Naive thymus-derived CD4-positive, alpha-beta T cell (primary cell): ENCODE measurements around the gene CCDC148. TPM values are rescaled to one million over a fixed set of nuclear protein-coding genes. Genes with fewer than 3 reads are reported as not detected.

Source experiments
- ATAC-seq: fragments of 150-1000 bp; cut with Tn5 transposase; 2 replicates; pipeline ENCODE4 v1.10.0; 2021; ENCODE audit warnings: mild to moderate bottlenecking, moderate library complexity
- CTCF ChIA-PET: fragments of 350-600 bp; sonication (Branson Sonifier 250); formaldehyde crosslinking; loops from one replicate; lab custom pipeline; 2021; ENCODE audit warnings: antibody characterized with exemption; lab: Charles Lee
- POLR2A ChIA-PET: fragments of 350-600 bp; sonication (Branson Sonifier 250); formaldehyde crosslinking; loops from one replicate; lab custom pipeline; 2021; ENCODE audit warnings: antibody characterized with exemption, inconsistent platforms; lab: Charles Lee
- DNase-seq, 9 donors: peaks; one replicate each; pipeline versions ENCODE4 v3.0.0 to v3.0.0-alpha.2; 2020 to 2022; ENCODE audit warnings: mixed read lengths in 1 of 9
- H3K27ac ChIP-seq: one replicate; pipeline ENCODE4 v1.7.0; 2013; ENCODE audit warnings: mild to moderate bottlenecking, low read depth, low read length, moderate library complexity
- H3K27me3 ChIP-seq, 2 donors: one replicate each; pipeline ENCODE4 v1.7.0; 2013; ENCODE audit warnings: low read length in 2 of 2, mild to moderate bottlenecking in 2 of 2, moderate library complexity in 2 of 2; ENCODE audit not compliant: control insufficient read depth in 2 of 2, insufficient read depth in 2 of 2
- H3K36me3 ChIP-seq, 3 experiments: 1 replicate in 2 of 3; 2 replicates in 1 of 3; pipeline ENCODE4 v1.7.0; 2013; ENCODE audit warnings: low read length in 3 of 3, mild to moderate bottlenecking in 3 of 3, moderate library complexity in 1 of 3; ENCODE audit not compliant: insufficient read depth in 3 of 3, control insufficient read depth in 2 of 3
- H3K4me1 ChIP-seq, 2 donors: one replicate each; pipeline ENCODE4 v1.7.0; 2013; ENCODE audit warnings: low read length in 2 of 2, mild to moderate bottlenecking in 2 of 2, moderate library complexity in 1 of 2; ENCODE audit not compliant: control insufficient read depth in 2 of 2, insufficient read depth in 2 of 2
- H3K4me3 ChIP-seq: 2 replicates; pipeline ENCODE4 v1.7.0; 2013; ENCODE audit warnings: mild to moderate bottlenecking, low read length
- H3K9me3 ChIP-seq, 3 experiments: 1 replicate in 2 of 3; 2 replicates in 1 of 3; pipeline ENCODE4 v1.7.0; 2013; ENCODE audit warnings: low read length in 3 of 3; ENCODE audit not compliant: control insufficient read depth in 2 of 3
- H3K27ac Mint-ChIP-seq, 9 donors: one replicate each; pipeline ENCODE4 v1.8.0; 2020 to 2022; ENCODE audit warnings: mixed read lengths in 9 of 9, mild to moderate bottlenecking in 8 of 9, moderate library complexity in 5 of 9, inconsistent platforms in 2 of 9
- H3K27me3 Mint-ChIP-seq, 5 donors: one replicate each; pipeline ENCODE4 v1.8.0; 2021 to 2022; ENCODE audit warnings: mixed read lengths in 5 of 5, mild to moderate bottlenecking in 1 of 5
- H3K36me3 Mint-ChIP-seq, 5 donors: one replicate each; pipeline ENCODE4 v1.8.0; 2020 to 2022; ENCODE audit warnings: mixed read lengths in 5 of 5, mild to moderate bottlenecking in 3 of 5, inconsistent platforms in 1 of 5
- H3K4me1 Mint-ChIP-seq, 7 donors: one replicate each; pipeline ENCODE4 v1.8.0; 2020 to 2022; ENCODE audit warnings: mixed read lengths in 7 of 7, mild to moderate bottlenecking in 3 of 7, inconsistent platforms in 1 of 7
- H3K4me3 Mint-ChIP-seq, 10 donors: one replicate each; pipeline ENCODE4 v1.8.0; 2020 to 2022; ENCODE audit warnings: mild to moderate bottlenecking in 10 of 10, mixed read lengths in 10 of 10, moderate library complexity in 6 of 10, inconsistent platforms in 2 of 10
- H3K9me3 Mint-ChIP-seq, 11 donors: one replicate each; pipeline ENCODE4 v1.8.0; 2020 to 2022; ENCODE audit warnings: mixed read lengths in 11 of 11, mild to moderate bottlenecking in 4 of 11, inconsistent platforms in 1 of 11, moderate library complexity in 1 of 11
- intact Hi-C, 2 donors: fragments of 100-400 bp; cut with micrococcal nuclease; formaldehyde crosslinking; loops; one replicate each; pipeline ENCODE4 v1.15.1; 2023
- polyA plus RNA-seq, 2 donors: library from polyadenylated mRNA; unstranded; fragments of 300-500 nt; fragmentation: Illumina TruSeq; gene quantifications; one replicate each; pipeline ENCODE4 v1.2.3, GENCODE V29; 2021
- total RNA-seq, 6 experiments: library from RNA in 5 of 6; stranded (reverse) in 5 of 6; gene quantifications; 1 replicate in 5 of 6; 2 replicates in 1 of 6; pipeline ENCODE4 v1.2.3 and lab custom pipeline; 2021 to 2026

Gene CCDC148
- total and polyA plus RNA-seq, 7 experiments from 2014 or later = 0.14 to 0.54 TPM; not detected in 5

GRCh38 chr2:158212301-158212700 lies 244.3 kb downstream of the CCDC148 start:
- Mint-ChIP-seq H3K4me1 (peaks cover 0 to 12% (median 6%) of the 10 kb centered on the region in 7 donors), H3K4me3 (no peak overlapping the region), H3K9me3 (no peaks in the 10 kb centered on the region), H3K27me3 (peaks cover 0 to 3% (median 0%) of the 10 kb centered on the region in 5 donors), H3K27ac (no peak overlapping the region), H3K36me3 (no peaks in the 10 kb centered on the region)
- no peaks in the 10 kb centered on the region for H3K36me3 ChIP-seq
- ChIA-PET POLR2A (no interaction called here), CTCF (no interaction called here)
- no peaks in the 10 kb centered on the region for H3K4me1 ChIP-seq
- ATAC-seq (no peak), DNase-seq (no peak)
- H3K9me3 ChIP-seq = no peaks in the 10 kb centered on the region
- H3K4me3 ChIP-seq = no peak overlapping the region
- no peaks in the 10 kb centered on the region for H3K27me3 ChIP-seq
- no peak overlapping the region for H3K27ac ChIP-seq
- intact Hi-C loops = no loop called here

- no peaks in the 10 kb centered on the region for H3K27me3 ChIP-seq
- ChIA-PET POLR2A (no interaction called here), CTCF (no interaction called here)
- Mint-ChIP-seq H3K4me1 (peaks cover 0 to 12% (median 6%) of the 10 kb centered on the region in 7 donors), H3K27ac (no peak overlapping the region), H3K9me3 (no peaks in the 10 kb centered on the region), H3K27me3 (no peaks in the 10 kb centered on the region), H3K4me3 (no peak overlapping the region), H3K36me3 (no peaks in the 10 kb centered on the region)
- H3K4me1 ChIP-seq = no peaks in the 10 kb centered on the region
- no peaks in the 10 kb centered on the region for H3K9me3 ChIP-seq
- H3K27ac ChIP-seq = no peak overlapping the region
- DNase-seq = no peak
- no peak for ATAC-seq
- intact Hi-C loops = no loop called here
- H3K4me3 ChIP-seq = no peak overlapping the region
- no peaks in the 10 kb centered on the region for H3K36me3 ChIP-seq
Observed at GRCh38 chr2:158211502-158211901, 245.1 kb downstream of the CCDC148 start.

GRCh38 chr2:158207354-158207753 lies 249.2 kb downstream of the CCDC148 start:
- no peak overlapping the region for H3K27ac ChIP-seq
- H3K4me1 ChIP-seq = no peaks in the 10 kb centered on the region
- no peak for ATAC-seq
- H3K9me3 ChIP-seq = no peaks in the 10 kb centered on the region
- Mint-ChIP-seq H3K9me3 (no peaks in the 10 kb centered on the region), H3K4me3 (no peak overlapping the region), H3K36me3 (no peaks in the 10 kb centered on the region), H3K27me3 (peaks cover 0 to 13% (median 5%) of the 10 kb centered on the region in 5 donors), H3K27ac (no peak overlapping the region), H3K4me1 (no peaks in the 10 kb centered on the region)
- DNase-seq = no peak
- no peaks in the 10 kb centered on the region for H3K27me3 ChIP-seq
- intact Hi-C loops = no loop called here
- H3K4me3 ChIP-seq = no peak overlapping the region
- no peaks in the 10 kb centered on the region for H3K36me3 ChIP-seq
- POLR2A ChIA-PET = no interaction called here
- CTCF ChIA-PET = no interaction called here

- no peak for DNase-seq
- Mint-ChIP-seq H3K27ac (no peak overlapping the region), H3K27me3 (peaks cover 0 to 18% (median 9%) of the 10 kb centered on the region in 5 donors), H3K4me1 (no peaks in the 10 kb centered on the region), H3K36me3 (no peaks in the 10 kb centered on the region), H3K9me3 (no peaks in the 10 kb centered on the region), H3K4me3 (no peak overlapping the region)
- Histone ChIP-seq H3K4me1 (no peaks in the 10 kb centered on the region), H3K27ac (no peak overlapping the region), H3K4me3 (no peak overlapping the region), H3K9me3 (no peaks in the 10 kb centered on the region), H3K36me3 (no peaks in the 10 kb centered on the region), H3K27me3 (no peaks in the 10 kb centered on the region)
- CTCF ChIA-PET = no interaction called here
- no peak for ATAC-seq
- POLR2A ChIA-PET = no interaction called here
- intact Hi-C loops = no loop called here
Observed at GRCh38 chr2:158205215-158205614, 251.3 kb downstream of the CCDC148 start.

- no peaks in the 10 kb centered on the region for H3K4me1 Mint-ChIP-seq
- intact Hi-C loops = no loop called here
- ChIA-PET POLR2A (no interaction called here), CTCF (no interaction called here)
- H3K9me3 Mint-ChIP-seq = no peaks in the 10 kb centered on the region
- no peaks in the 10 kb centered on the region for H3K36me3 ChIP-seq
- peak overlapping the region in 1 of 9 donors; percentile 13 for H3K27ac Mint-ChIP-seq
- H3K36me3 Mint-ChIP-seq = no peaks in the 10 kb centered on the region
- H3K4me3 ChIP-seq = no peak overlapping the region
- H3K27me3 ChIP-seq = no peaks in the 10 kb centered on the region
- H3K27me3 Mint-ChIP-seq = peaks cover 0 to 21% (median 13%) of the 10 kb centered on the region in 5 donors
- H3K9me3 ChIP-seq = no peaks in the 10 kb centered on the region
- DNase-seq (no peak), ATAC-seq (no peak)
- H3K27ac ChIP-seq = no peak overlapping the region
- H3K4me3 Mint-ChIP-seq = no peak overlapping the region
- no peaks in the 10 kb centered on the region for H3K4me1 ChIP-seq
Observed at GRCh38 chr2:158204741-158205165, 251.8 kb downstream of the CCDC148 start.

- Histone ChIP-seq H3K36me3 (no peaks in the 10 kb centered on the region), H3K4me1 (no peaks in the 10 kb centered on the region), H3K4me3 (no peak overlapping the region), H3K27me3 (no peaks in the 10 kb centered on the region), H3K9me3 (no peaks in the 10 kb centered on the region), H3K27ac (no peak overlapping the region)
- Mint-ChIP-seq H3K36me3 (no peaks in the 10 kb centered on the region), H3K27ac (no peak overlapping the region), H3K9me3 (peaks cover 0 to 3% (median 0%) of the 10 kb centered on the region in 11 donors), H3K4me3 (no peak overlapping the region), H3K4me1 (no peaks in the 10 kb centered on the region), H3K27me3 (peaks cover 5 to 29% (median 25%) of the 10 kb centered on the region in 5 donors)
- DNase-seq = no peak
- CTCF ChIA-PET = interaction anchor here (1.4 kb wide), 1 partner anchor 23 kb away, joined by 3 read pairs; no protein-coding TSS in a partner anchor
- ATAC-seq = no peak
- intact Hi-C loops = no loop called here
- POLR2A ChIA-PET = no interaction called here
Observed at GRCh38 chr2:158202161-158202815, 254.3 kb downstream of the CCDC148 start.
